Activated T-helper 9 cell treated with anti-CD3 and anti-CD28 coated beads, Interleukin-2, amount 50 U/mL, for 16 hours (primary cell): ENCODE results near the gene MORC1.
"Not testable (repeated sequence)": the region's sequence is repeated elsewhere in the genome, so short reads cannot be mapped to it uniquely, and the experiment has no call there.

Experiments
- DNase-seq: peaks from one replicate; pipeline ENCODE4 v3.0.0-alpha.2; 2020; ENCODE audit warnings: low read depth

The MORC1 gene, protein sequence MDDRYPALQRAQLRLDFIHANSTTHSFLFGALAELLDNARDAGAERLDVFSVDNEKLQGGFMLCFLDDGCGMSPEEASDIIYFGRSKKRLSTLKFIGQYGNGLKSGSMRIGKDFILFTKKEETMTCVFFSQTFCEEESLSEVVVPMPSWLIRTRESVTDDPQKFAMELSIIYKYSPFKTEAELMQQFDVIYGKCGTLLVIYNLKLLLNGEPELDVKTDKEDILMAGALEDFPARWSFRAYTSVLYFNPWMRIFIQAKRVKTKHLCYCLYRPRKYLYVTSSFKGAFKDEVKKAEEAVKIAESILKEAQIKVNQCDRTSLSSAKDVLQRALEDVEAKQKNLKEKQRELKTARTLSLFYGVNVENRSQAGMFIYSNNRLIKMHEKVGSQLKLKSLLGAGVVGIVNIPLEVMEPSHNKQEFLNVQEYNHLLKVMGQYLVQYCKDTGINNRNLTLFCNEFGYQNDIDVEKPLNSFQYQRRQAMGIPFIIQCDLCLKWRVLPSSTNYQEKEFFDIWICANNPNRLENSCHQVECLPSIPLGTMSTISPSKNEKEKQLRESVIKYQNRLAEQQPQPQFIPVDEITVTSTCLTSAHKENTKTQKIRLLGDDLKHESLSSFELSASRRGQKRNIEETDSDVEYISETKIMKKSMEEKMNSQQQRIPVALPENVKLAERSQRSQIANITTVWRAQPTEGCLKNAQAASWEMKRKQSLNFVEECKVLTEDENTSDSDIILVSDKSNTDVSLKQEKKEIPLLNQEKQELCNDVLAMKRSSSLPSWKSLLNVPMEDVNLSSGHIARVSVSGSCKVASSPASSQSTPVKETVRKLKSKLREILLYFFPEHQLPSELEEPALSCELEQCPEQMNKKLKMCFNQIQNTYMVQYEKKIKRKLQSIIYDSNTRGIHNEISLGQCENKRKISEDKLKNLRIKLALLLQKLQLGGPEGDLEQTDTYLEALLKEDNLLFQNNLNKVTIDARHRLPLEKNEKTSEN

GRCh38 chr3:109117939-109118338, at the start of gene MORC1:
MORC1 (minus strand) TSS chr3:109118134; CDS start chr3:109118059, 75 bp downstream.
- no peak for DNase-seq

DNA sequence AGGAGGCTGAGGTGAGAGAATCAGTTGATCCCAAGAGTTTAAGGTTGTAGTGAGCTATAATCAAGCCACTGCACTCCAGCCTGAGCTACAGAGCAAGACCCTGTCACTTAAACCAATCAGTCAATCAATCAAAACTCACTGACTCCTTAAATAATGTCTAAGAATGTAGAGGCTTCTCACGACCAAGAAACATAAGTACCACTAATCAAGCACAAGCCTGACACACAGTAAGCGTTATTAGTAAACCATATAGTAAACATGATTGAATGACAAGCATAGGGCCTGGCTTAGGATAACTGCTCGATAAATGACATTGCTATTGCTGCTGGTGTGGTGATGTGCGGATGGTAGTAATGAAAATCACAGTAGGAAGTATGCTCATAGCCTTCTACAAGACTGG, 48.0 kb upstream of the MORC1 start:
- no peak for DNase-seq

- DNase-seq, result no peak
Measured at GRCh38 chr3:109161487-109162123, 43.7 kb upstream of the MORC1 start.

GRCh38 chr3:109155828-109156227, 37.9 kb upstream of the MORC1 start:
- no peak for DNase-seq

GRCh38 chr3:109154979-109155378, 37.0 kb upstream of the MORC1 start:
- no peak for DNase-seq

DNA sequence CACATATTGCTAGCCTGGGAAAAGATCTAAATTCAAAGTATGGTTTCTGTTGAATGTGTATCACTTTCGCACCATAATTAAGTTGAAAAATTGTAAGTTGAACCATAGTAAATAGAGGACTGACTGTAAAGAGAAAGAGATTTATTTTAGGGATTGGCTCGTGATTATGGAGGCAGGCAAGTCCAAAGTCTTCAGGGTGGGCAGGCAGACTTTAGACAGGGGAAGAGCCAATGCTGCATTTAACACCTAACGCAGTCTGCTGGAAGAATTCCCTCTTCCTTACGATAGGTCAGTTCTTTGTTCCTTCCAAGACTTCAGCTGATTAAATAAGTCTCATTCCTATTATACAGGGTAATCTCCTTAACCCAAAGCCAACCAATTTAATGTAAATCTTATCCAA, 34.4 kb upstream of the MORC1 start:
- no peak for DNase-seq

DNA sequence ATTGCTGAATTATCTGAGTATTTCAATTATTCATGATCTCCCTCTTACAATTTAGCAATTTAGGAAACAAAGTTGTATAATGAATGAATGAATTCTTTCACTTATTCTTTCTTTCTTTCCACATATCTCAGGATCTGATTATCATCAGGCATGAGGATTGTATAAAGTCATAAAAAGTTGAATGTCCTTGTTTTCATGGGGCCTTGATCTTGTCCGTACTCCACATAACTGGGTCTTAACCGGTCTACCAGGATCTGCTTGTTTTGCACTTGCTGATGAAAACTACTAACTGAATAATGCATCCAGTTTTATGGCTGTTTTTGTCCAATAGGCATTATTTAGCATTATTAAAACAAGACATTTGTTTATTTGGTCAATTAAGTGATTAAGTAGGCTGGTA, 31.1 kb upstream of the MORC1 start:
- DNase-seq, result no peak

GRCh38 chr3:109143646-109144045, 25.7 kb upstream of the MORC1 start:
- no peak for DNase-seq

DNA sequence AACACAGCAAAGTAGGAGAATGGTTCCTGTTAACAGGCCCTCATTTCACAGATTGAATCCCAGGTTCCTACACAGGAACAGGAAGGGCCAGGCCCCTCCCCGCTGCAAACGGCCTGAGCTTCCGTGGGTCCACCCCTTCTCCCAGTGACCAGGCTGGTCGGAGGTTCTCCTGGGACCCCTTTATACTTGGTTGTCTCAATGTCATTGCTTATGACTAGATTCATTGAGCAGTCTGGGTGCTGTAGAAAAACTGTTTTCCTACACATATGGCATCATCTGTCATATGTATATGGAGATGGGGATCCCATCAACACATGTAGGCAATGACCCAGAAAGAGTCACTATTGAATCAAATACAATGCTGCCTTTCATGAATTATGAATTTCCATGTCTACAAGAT, 22.4 kb upstream of the MORC1 start:
- no peak for DNase-seq

DNA sequence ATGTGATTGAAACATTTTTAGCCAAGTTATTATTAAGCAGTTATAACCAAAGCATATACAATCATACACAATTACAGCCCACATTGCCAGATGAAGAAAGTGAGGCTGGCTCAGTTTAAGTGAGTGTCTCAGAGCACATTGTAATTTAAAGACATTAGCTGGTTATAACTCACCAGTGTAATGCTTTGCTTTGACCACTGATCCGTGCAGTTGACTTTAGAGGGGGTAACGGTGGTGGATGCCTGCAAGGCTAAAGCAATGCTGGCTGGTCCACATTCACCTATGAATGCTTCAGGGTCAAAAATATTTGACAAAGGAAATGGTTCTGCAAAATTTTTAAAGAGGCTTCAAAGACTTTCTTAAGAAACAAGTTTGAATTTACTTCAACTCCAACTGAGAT, 19.8 kb upstream of the MORC1 start:
- DNase-seq, result no peak

DNA sequence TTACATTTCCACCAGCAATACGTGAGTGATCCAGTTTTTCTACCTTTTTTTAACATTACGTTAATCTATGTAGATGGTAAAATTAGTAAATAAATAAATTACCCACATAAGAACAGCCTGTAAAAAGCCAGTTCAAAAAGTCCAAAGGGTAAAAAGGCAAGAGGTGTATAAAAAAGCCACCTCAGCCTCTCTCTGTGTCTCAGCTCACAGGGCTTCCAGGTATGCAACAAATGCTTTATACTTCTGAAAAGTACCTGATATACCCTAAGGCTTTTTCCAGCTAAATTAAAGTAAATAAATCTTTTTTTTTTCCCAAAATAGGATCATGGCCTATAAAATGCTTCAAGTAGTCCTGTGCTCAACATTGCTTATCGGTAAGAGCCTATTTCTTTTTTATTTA, 18.6 kb upstream of the MORC1 start, which contains the start of gene C3orf85:
TSS of gene C3orf85 (plus strand) at position 197 of the 400 bp plus-strand sequence. CDS start at position 326, 129 bp downstream.
- no peak for DNase-seq

DNA sequence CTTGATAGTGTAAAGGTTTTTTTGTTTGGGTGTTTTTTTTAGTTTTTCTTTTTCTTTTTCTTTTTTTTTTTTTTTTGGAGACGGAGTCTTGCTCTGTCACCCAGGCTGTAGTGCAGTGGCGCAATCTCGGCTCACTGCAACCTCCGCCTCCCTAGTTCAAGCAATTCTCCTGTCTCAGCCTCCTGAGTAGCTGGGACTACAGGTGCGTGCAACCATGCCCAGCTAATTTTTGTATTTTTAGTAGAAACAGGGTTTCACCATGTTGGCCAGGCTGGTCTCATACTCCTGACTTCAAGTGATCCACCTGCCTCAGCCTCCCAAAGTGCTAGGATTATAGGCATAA, 15.5 kb upstream of the MORC1 start:
- not testable (repeated sequence) for DNase-seq

- DNase-seq, result no peak
Measured at GRCh38 chr3:109132801-109133473, 15.0 kb upstream of the MORC1 start.

DNA sequence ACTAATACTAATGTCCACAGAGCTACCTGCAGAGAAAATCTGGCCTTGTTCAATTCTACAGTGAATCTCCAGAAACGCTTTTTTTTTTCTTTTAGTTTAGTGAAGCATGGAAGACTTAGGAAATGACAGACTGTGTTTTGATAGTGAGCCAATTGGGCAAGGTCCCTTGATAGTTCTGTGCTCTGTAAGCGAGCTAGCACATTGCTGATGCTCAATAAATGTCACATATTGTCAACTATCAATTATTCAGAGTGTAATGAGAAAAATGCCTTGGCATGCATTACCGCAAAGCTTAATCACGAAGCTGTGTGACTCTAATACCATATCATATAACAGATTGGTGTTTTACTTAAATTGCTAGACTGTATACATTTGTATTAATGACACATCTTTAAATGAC, 13.3 kb upstream of the MORC1 start:
- no peak for DNase-seq

- no peak for DNase-seq
Measured at GRCh38 chr3:109127553-109127952, 9.6 kb upstream of the MORC1 start.

GRCh38 chr3:109125902-109126301, 8.0 kb upstream of the MORC1 start:
- no peak for DNase-seq

- no peak for DNase-seq
Measured at GRCh38 chr3:109122690-109123089, 4.8 kb upstream of the MORC1 start.

DNA sequence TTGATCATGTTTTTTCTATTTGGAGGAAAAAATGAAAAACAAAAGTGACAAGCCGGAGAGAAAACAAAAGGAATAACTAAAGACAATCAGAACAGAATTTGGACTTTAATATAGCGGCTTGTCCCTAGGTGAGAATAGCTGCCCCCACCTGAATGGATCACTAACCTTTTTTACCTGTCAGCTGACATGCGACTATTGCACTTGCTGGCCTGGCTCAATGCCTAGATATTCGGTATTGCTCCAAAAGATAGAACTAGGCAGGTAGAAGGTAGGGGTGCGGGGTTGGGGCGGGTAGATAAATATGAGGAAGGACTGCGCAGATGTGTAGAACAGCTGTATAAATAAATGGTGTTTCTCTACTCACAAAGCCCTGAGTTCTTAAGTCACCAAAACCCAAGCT, 650 bp upstream of the MORC1 start:
- DNase-seq, result no peak

DNA sequence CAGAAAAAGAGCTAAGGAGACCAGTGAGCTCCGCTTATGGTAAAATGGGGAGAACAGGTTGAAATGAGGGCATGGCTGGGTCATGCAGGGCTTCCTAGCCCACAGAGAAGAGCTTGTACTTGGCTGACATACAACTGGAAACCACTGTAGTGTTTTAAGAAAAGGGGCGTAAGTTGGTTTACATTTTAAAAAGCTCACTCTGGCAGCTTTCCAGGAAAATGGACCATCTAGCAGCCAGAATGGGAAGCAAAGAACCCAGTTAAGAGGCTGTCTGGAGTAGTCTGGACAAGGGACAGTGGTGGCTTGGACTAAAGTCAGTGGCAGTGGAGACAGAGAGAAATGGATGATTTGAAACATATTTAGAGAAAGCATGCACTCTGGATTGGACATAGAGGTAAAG, 1.9 kb downstream of the MORC1 start:
- DNase-seq, result no peak

DNA sequence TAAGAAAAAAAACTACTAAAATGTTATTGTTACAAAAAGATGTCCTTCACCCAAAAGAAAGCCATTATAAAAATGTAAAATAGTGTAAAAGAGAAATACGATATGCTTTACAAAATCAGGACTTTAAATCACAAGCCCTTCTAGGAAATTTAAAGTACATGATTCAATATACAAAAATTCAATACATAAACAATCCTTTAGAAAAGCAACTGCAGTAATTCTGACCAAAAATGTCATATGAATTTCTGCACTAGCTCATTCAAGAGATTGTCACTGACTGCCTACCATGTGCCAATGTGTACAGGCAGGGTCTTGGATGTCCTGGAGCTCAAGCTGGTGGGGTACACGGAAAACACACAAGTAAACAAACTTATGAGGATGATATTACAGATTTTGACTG, 2.5 kb downstream of the MORC1 start:
- DNase-seq, result no peak

- no peak for DNase-seq
Measured at GRCh38 chr3:109114746-109115145, 3.2 kb downstream of the MORC1 start.
